HG02852 (cell line): ENCODE data around the gene REEP2.

ENCODE experiments used
- ATAC-seq: cut with Tn5 transposase; IDR thresholded peaks from one replicate; pipeline ENCODE4 v1.9.1; 2021; ENCODE audit warnings: mild to moderate bottlenecking, moderate library complexity; ENCODE audit not compliant: unreplicated experiment

Gene REEP2

GRCh38 chr5:138495351-138495750 lies 56.5 kb downstream of the REEP2 start:
- ATAC-seq = no peak
